ENCODE data around the gene SLC38A8.

SLC38A8 gene

GRCh38 chr16:84081446-84081989 is 38.9 kb upstream of the SLC38A8 start:
- TF ChIP-seq, protein P1, sequence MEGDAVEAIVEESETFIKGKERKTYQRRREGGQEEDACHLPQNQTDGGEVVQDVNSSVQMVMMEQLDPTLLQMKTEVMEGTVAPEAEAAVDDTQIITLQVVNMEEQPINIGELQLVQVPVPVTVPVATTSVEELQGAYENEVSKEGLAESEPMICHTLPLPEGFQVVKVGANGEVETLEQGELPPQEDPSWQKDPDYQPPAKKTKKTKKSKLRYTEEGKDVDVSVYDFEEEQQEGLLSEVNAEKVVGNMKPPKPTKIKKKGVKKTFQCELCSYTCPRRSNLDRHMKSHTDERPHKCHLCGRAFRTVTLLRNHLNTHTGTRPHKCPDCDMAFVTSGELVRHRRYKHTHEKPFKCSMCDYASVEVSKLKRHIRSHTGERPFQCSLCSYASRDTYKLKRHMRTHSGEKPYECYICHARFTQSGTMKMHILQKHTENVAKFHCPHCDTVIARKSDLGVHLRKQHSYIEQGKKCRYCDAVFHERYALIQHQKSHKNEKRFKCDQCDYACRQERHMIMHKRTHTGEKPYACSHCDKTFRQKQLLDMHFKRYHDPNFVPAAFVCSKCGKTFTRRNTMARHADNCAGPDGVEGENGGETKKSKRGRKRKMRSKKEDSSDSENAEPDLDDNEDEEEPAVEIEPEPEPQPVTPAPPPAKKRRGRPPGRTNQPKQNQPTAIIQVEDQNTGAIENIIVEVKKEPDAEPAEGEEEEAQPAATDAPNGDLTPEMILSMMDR (IDR thresholded peaks at IDR 0.05; ENCODE audit: extremely low read depth, insufficient read depth, missing control alignments), result no peak
- no peak for DNase-seq (ENCODE audit: low spot score)
- in situ Hi-C loops (cut with MboI; ENCODE audit: low pct_unique_long_range_greater_than_20kb, low sequenced_read_pairs, unreplicated experiment), result no loop called here

DNA sequence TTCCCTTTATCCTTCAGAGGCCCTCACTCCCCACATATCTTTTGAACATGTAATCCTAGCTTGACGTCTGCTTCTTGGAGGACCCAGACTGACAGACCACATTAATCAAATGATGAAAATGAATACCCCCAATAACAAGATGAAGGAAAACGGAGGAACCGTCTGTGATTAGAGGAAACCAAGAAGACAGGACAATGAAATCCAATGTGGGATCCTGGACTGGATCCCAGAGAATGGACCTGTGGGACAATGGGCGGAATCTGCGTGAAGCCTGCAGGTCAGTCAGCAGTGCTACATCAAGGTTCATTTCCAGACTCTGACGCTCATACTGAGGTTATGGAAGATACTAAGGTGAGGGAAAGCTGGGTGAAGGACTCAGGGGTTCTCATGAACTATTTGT is 38.2 kb upstream of the SLC38A8 start:
- no peak for DNase-seq (ENCODE audit: low spot score)
- TF ChIP-seq, protein P1 (IDR thresholded peaks at IDR 0.05; ENCODE audit: extremely low read depth, insufficient read depth, missing control alignments), result no peak
- in situ Hi-C loops (cut with MboI; ENCODE audit: low pct_unique_long_range_greater_than_20kb, low sequenced_read_pairs, unreplicated experiment), result no loop called here

DNA sequence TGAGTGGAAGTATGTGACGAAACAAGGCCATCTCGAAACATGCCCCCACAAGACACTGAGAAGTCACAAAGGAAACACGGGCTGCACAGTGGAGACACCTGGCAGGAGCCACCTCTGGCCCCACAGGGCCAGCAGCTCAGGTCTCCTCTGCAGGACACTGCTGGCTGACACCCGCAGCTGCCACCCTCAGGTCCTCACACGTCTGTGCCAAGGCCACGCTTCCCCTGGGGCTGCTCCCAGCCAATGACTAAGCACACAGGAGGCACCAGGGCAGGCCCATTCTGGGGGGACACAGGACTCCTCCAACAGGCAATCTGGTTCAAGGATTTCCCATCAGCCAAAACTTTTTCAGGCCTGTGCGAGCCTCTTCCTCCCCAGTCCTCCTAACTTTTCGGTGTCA is 37.8 kb upstream of the SLC38A8 start:
- in situ Hi-C loops (cut with MboI; ENCODE audit: low pct_unique_long_range_greater_than_20kb, low sequenced_read_pairs, unreplicated experiment), result no loop called here
- TF ChIP-seq, protein P1 (IDR thresholded peaks at IDR 0.05; ENCODE audit: extremely low read depth, insufficient read depth, missing control alignments), result no peak
- no peak for DNase-seq (ENCODE audit: low spot score)

DNA sequence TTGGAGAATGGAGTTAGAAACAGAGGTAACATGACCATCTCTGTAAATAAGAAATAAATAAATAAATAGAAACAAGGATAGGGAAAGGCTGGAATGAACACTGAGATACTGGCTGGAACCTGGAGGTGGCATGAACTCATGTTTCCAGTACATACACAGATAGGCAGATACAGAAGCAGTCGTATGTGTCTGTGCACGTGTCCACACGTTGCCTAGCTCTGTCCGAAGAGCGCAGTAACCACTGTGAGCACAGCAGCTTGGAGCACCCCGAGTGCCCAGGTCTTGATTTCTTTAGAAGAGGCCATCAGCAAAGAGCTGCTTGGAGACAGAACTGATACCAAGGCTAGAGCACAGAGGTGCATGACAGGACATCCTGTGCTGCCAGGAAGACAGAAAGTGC is 37.1 kb upstream of the SLC38A8 start:
- TF ChIP-seq, protein P1 (IDR thresholded peaks at IDR 0.05; ENCODE audit: extremely low read depth, insufficient read depth, missing control alignments), result no peak
- in situ Hi-C loops (cut with MboI; ENCODE audit: low pct_unique_long_range_greater_than_20kb, low sequenced_read_pairs, unreplicated experiment), result no loop called here
- DNase-seq (ENCODE audit: low spot score), result no peak

DNA sequence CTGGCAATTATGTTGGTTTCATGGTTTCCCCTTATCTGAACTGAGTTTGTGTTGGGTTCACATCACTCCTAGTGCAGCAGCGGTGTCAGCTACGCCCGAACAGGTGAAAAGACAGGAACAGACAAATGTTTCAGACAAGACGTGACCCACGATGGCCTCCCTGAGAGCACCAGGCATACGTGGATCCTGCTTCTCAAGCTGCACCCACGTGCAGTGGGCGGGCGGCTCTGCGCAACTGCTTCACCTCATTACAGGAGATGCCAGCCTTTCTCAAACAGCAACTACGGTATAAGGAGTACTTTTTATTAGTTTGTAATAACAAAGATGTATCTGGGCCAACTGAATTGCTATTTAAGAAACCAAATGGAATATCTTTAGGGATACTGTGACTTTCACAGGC is 32.8 kb upstream of the SLC38A8 start:
- in situ Hi-C loops (cut with MboI; ENCODE audit: low pct_unique_long_range_greater_than_20kb, low sequenced_read_pairs, unreplicated experiment), result no loop called here
- TF ChIP-seq, protein P1 (IDR thresholded peaks at IDR 0.05; ENCODE audit: extremely low read depth, insufficient read depth, missing control alignments), result no peak
- no peak for DNase-seq (ENCODE audit: low spot score)

DNA sequence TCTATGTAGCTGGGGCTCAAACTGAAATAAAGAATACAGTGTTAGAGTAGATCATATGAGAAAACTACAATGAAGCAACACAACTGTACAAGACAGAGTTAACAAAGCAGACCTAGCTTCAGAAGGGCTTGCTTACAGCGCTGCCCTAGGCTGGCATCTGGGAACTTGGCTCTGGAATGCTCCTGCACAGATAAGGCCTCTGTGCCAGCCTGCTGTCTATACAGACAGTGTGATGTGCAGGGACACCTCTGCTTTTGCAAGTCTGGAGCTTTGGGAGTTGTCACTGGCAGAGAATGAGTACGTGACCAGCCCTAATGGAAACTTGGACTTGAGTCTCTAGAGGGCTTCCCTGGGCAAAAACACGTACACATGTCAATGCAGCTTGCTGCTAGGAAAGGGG is 32.1 kb upstream of the SLC38A8 start:
- in situ Hi-C loops (cut with MboI; ENCODE audit: low pct_unique_long_range_greater_than_20kb, low sequenced_read_pairs, unreplicated experiment), result loop anchor here (25.0 kb wide), 1 partner anchor 112 kb away; the partner anchor contains the start of genes NECAB2 and OSGIN1
- no peak for DNase-seq (ENCODE audit: low spot score)
- TF ChIP-seq, protein P1 (IDR thresholded peaks at IDR 0.05; ENCODE audit: extremely low read depth, insufficient read depth, missing control alignments), result no peak

All from GM13977 (cell line).